Adrenal gland (tissue), 12 donors: ENCODE measurements around the gene POU5F2. TPM values are rescaled to one million over a fixed set of nuclear protein-coding genes. Genes with fewer than 3 reads are reported as not detected.

Experiments
- DNase-seq, 7 donors: peaks; one replicate each; pipeline ENCODE4 v3.0.0-alpha.2; 2019 to 2020
- H3K27ac ChIP-seq, 5 donors: fragments of 200-600 bp; sonication (generic) in 4 of 5; 1 replicate in 3 of 5; 2 replicates in 2 of 5; pipeline versions ENCODE4 v1.5.1 to v1.8.0; 2016 to 2020; ENCODE audit warnings: mild to moderate bottlenecking in 1 of 5
- H3K27me3 ChIP-seq: fragments of 200-600 bp; 2 replicates; pipeline ENCODE4 v1.8.0; 2021
- H3K36me3 ChIP-seq, 2 donors: fragments of 200-600 bp; replicated peaks in 1 of 2; 1 replicate in 1 of 2; 2 replicates in 1 of 2; pipeline versions ENCODE4 v1.5.1 to v1.8.0; 2018 to 2022
- H3K4me1 ChIP-seq, 2 donors: fragments of 200-600 bp; replicated peaks in 1 of 2; 1 replicate in 1 of 2; 2 replicates in 1 of 2; pipeline versions ENCODE4 v1.5.1 to v1.8.0; 2018 to 2021
- H3K4me3 ChIP-seq, 4 donors: fragments of 200-600 bp; sonication (generic) in 3 of 4; one replicate each; pipeline ENCODE4 v1.5.1; 2016 to 2018
- H3K9me3 ChIP-seq, 3 donors: fragments of 200-600 bp; sonication (generic) in 1 of 3; replicated peaks in 1 of 3; 1 replicate in 2 of 3; 2 replicates in 1 of 3; pipeline versions ENCODE4 v1.5.1 to v1.8.0; 2016 to 2021
- CTCF ChIP-seq, 6 experiments: fragments of 450-650 bp in 4 of 6; fragments of 200-600 bp in 2 of 6; sonication (generic) in 1 of 6; IDR thresholded peaks; 1 replicate in 5 of 6; 2 replicates in 1 of 6; pipeline versions ENCODE4 v1.5.1 to v1.8.0; 2016 to 2021; ENCODE audit warnings: antibody characterized with exemption in 6 of 6, mild to moderate bottlenecking in 2 of 6, moderate library complexity in 1 of 6
- POLR2A ChIP-seq, 2 donors: fragments of 450-650 bp; IDR thresholded peaks; one replicate each; pipeline ENCODE4 v1.6.1; 2017; ENCODE audit warnings: antibody characterized with exemption in 2 of 2, mild to moderate bottlenecking in 2 of 2, moderate library complexity in 1 of 2
- WGBS, 4 donors: extraction: QIAGEN DNeasy Blood & Tissue Kit in 2 of 4; methylation state at CpG; one replicate each; pipeline versions ENCODE4 v1.1.5 to v1.1.7; 2013 to 2017; 5-methylcytosine and 5-hydroxymethylcytosine counted together
- intact Hi-C, 2 donors: fragments of 100-400 bp; cut with DNase I; formaldehyde crosslinking; loops; one replicate each; pipeline versions ENCODE4 v1.14.1 to v1.15.0; 2022 to 2023
- polyA plus RNA-seq, 3 donors: library from polyadenylated mRNA; stranded (reverse); fragments of 200-250 nt in 2 of 3; fragments of 350-450 nt in 1 of 3; fragmentation: Illumina TruSeq in 1 of 3; extraction: RNeasy Lipid Tissue Mini Kit (QIAGEN cat#74804) in 1 of 3; gene quantifications; one replicate each; pipeline ENCODE4 v1.2.3, GENCODE V29; 2013 to 2014
- total RNA-seq, 9 donors: library from RNA; depleted of rRNA in 4 of 9; stranded (reverse); fragments of >200 nt in 4 of 9; fragments of 120-200 nt in 1 of 9; fragmentation: NEBNext Ultra II Directional in 1 of 9; extraction: Animal tissue kit (Norgen Biotek cat#: 25700) in 1 of 9; gene quantifications; one replicate each; pipeline versions ENCODE4 v1.1.0 to v1.2.4, GENCODE V29; 2013 to 2023
- donor health status: healthy with polysubstance abuse.
- donor health status: Bipolar disorder and iron deficiency.
- donor health status: DM: yes; HTN: yes; CAD: no.
- donor health status: DM: no; HTN: no; CAD: no.
- donor health status: DM: no; HTN: no; CAD: no.
- donor health status: DM: yes; HTN: yes; CAD: no.

The POU5F2 gene
- total and polyA plus RNA-seq, 12 donors, result 0.02 to 4.2 (median 0.66) TPM

- Histone ChIP-seq H3K4me3 (no peak overlapping the region), H3K27ac (no peak overlapping the region), H3K36me3 (no peaks in the 10 kb centered on the region), H3K4me1 (no peaks in the 10 kb centered on the region), H3K27me3 (no peaks in the 10 kb centered on the region), H3K9me3 (no peaks in the 10 kb centered on the region)
- no peak for TF ChIP-seq CTCF (IDR thresholded peaks at IDR 0.05)
- no peak for TF ChIP-seq POLR2A (IDR thresholded peaks at IDR 0.05)
- intact Hi-C loops, result no loop called here
- no peak for DNase-seq
Measured at GRCh38 chr5:93704996-93705395, 36.4 kb downstream of the POU5F2 start.

GRCh38 chr5:93691997-93692396 lies 49.4 kb downstream of the POU5F2 start:
- intact Hi-C loops, result no loop called here
- Histone ChIP-seq H3K4me3 (no peak overlapping the region), H3K36me3 (no peaks in the 10 kb centered on the region), H3K27ac (no peak overlapping the region), H3K27me3 (no peaks in the 10 kb centered on the region), H3K9me3 (no peaks in the 10 kb centered on the region), H3K4me1 (no peaks in the 10 kb centered on the region)
- 80 to 97% (median 93%) methylated on average over 4 of the region's 4 CpGs for WGBS, 4 donors
- TF ChIP-seq POLR2A (IDR thresholded peaks at IDR 0.05), result no peak
- no peak for TF ChIP-seq CTCF (IDR thresholded peaks at IDR 0.05)
- no peak for DNase-seq

Other genes with a start within 250 kb of the POU5F2 start
- gene NR2F1-AS1, start 160.4 kb downstream of the POU5F2 start, total RNA-seq, result 10 to 100 TPM; 13.2 to 42.0 (median 27.5) TPM
- 100 to 1,000 TPM in 1 of 3 donors, 10 to 100 TPM in 2; 20.8 to 107 (median 62.1) TPM for gene NR2F1-AS1, start 160.4 kb downstream of the POU5F2 start, polyA plus RNA-seq
- 100 to 1,000 TPM in 3 of 9 donors, 10 to 100 TPM in 6; 29.1 to 195 (median 78.9) TPM for gene NR2F1, start 158.4 kb downstream of the POU5F2 start, total RNA-seq
- 10 to 100 TPM; 22.4 to 64.4 (median 42.2) TPM for gene NR2F1, start 158.4 kb downstream of the POU5F2 start, polyA plus RNA-seq